Activated CD4-positive, CD25-positive, alpha-beta regulatory T cell (primary cell): ENCODE results near the gene DBP.
A peak's percentile ranks its signal among the peaks of the same experiment; 100 is the strongest.

ENCODE experiments used
- DNase-seq, 4 experiments: peaks; one replicate each; lab custom pipeline; 2025; lab: John Stamatoyannopoulos, UW

The DBP gene

GRCh38 chr19:48627201-48627864 lies 9.8 kb downstream of the DBP start:
- no peak for DNase-seq

GRCh38 chr19:48625891-48626327 lies 11.3 kb downstream of the DBP start:
- DNase-seq = no peak

GRCh38 chr19:48624791-48625723 lies 12.1 kb downstream of the DBP start:
- DNase-seq = no peak

- peak; percentile 91 to 96 (median 92) for DNase-seq
These were observed 13.0 kb downstream of the DBP start for GRCh38 chr19:48624067-48624594.

GRCh38 chr19:48623556-48624066 lies 13.6 kb downstream of the DBP start:
- DNase-seq = no peak

GRCh38 chr19:48619692-48620585 lies 17.2 kb downstream of the DBP start:
- no peak for DNase-seq

- peak; percentile 93 to 96 (median 96) for DNase-seq
These were observed 18.1 kb downstream of the DBP start, which contains the start of the genes RPL18 and SPHK2 for GRCh38 chr19:48618916-48619691. Gene RPL18 (minus strand): TSS chr19:48619178. CDS start chr19:48619143, 35 bp downstream. Gene SPHK2 (plus strand): TSS chr19:48619506. CDS start chr19:48620515, 1,009 bp downstream.

GRCh38 chr19:48618278-48618915 lies 18.8 kb downstream of the DBP start:
- DNase-seq = no peak

GRCh38 chr19:48617146-48617937 lies 19.8 kb downstream of the DBP start:
- DNase-seq = no peak

GRCh38 chr19:48616491-48617056 lies 20.6 kb downstream of the DBP start:
- DNase-seq = no peak

- DNase-seq = no peak
These were observed 21.1 kb downstream of the DBP start for GRCh38 chr19:48616041-48616436.

GRCh38 chr19:48615231-48616040 lies 21.7 kb downstream of the DBP start:
- DNase-seq = no peak

GRCh38 chr19:48614436-48615230 lies 22.5 kb downstream of the DBP start, which contains the start of gene FAM83E:
Gene FAM83E (minus strand): TSS chr19:48615076. CDS start chr19:48613372, 1,704 bp downstream.
- no peak for DNase-seq

GRCh38 chr19:48613852-48614435 lies 23.2 kb downstream of the DBP start:
- no peak for DNase-seq

- DNase-seq = no peak
These were observed 23.9 kb downstream of the DBP start for GRCh38 chr19:48613024-48613851.

GRCh38 chr19:48611872-48612271 lies 25.3 kb downstream of the DBP start:
- no peak for DNase-seq
